Ovary (tissue), 3 donors: ENCODE results near the gene CLTC.

Experiments
- EP300 ChIP-seq: sonication (generic); formaldehyde crosslinking; IDR thresholded peaks from one replicate; pipeline ENCODE4 v1.6.1; 2017; ENCODE audit warnings: antibody characterized with exemption
- TF ChIP-seq, protein P1 (sequence below), 3 donors: fragments of 450-650 bp in 2 of 3; fragments of 200-600 bp in 1 of 3; IDR thresholded peaks; one replicate each; pipeline versions ENCODE4 v1.5.1 to v1.8.0; 2016 to 2022; ENCODE audit warnings: antibody characterized with exemption in 3 of 3, mild to moderate bottlenecking in 1 of 3
- donor health status: DM: no; HTN: no; CAD: no.

DNA sequence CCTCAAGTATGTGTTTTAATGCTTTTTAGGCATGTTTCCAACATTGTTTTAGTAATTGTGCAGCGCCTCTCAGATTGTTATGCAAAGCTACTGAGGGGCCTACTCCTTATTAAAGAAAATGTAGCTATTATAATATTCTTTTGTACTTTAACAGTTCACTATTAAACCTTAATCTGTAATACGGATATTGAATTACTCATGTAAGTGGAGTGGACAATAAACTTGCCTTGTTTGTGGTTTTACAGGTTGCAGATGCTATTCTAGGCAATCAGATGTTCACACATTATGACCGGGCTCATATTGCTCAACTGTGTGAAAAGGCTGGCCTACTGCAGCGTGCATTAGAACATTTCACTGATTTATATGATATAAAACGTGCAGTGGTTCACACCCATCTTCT, 46.5 kb downstream of the CLTC start:
- TF ChIP-seq, protein P1, sequence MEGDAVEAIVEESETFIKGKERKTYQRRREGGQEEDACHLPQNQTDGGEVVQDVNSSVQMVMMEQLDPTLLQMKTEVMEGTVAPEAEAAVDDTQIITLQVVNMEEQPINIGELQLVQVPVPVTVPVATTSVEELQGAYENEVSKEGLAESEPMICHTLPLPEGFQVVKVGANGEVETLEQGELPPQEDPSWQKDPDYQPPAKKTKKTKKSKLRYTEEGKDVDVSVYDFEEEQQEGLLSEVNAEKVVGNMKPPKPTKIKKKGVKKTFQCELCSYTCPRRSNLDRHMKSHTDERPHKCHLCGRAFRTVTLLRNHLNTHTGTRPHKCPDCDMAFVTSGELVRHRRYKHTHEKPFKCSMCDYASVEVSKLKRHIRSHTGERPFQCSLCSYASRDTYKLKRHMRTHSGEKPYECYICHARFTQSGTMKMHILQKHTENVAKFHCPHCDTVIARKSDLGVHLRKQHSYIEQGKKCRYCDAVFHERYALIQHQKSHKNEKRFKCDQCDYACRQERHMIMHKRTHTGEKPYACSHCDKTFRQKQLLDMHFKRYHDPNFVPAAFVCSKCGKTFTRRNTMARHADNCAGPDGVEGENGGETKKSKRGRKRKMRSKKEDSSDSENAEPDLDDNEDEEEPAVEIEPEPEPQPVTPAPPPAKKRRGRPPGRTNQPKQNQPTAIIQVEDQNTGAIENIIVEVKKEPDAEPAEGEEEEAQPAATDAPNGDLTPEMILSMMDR (IDR thresholded peaks at IDR 0.05) = no peak
- TF ChIP-seq EP300 = no peak
